GM03348 (cell line): ENCODE data around the gene CHSY1.
"Not testable (repeated sequence)": the region's sequence is repeated elsewhere in the genome, so short reads cannot be mapped to it uniquely, and the experiment has no call there.

ENCODE experiments used
- DNase-seq: peaks from one replicate; pipeline ENCODE4 v3.0.0; 2012; ENCODE audit warnings: low spot score

The CHSY1 gene

GRCh38 chr15:101133751-101134261 is 118.0 kb downstream of the CHSY1 start:
- no peak for DNase-seq

GRCh38 chr15:101133181-101133460 is 118.7 kb downstream of the CHSY1 start:
- no peak for DNase-seq

GRCh38 chr15:101132390-101133180 is 119.3 kb downstream of the CHSY1 start:
- no peak for DNase-seq

GRCh38 chr15:101131489-101132389 is 120.1 kb downstream of the CHSY1 start:
- no peak for DNase-seq

- DNase-seq: no peak
Measured at GRCh38 chr15:101129851-101130380, 121.9 kb downstream of the CHSY1 start.

- DNase-seq: peak; percentile 78
Measured at GRCh38 chr15:101128221-101129015, 123.4 kb downstream of the CHSY1 start.

- DNase-seq: peak; percentile 85
Measured at GRCh38 chr15:101127506-101128076, 124.3 kb downstream of the CHSY1 start.

GRCh38 chr15:101126618-101127505 is 125.0 kb downstream of the CHSY1 start:
- DNase-seq: peak; percentile 45

GRCh38 chr15:101125881-101126428 is 125.9 kb downstream of the CHSY1 start:
- not testable (repeated sequence) for DNase-seq
